Measurements from ENCODE around the gene MRAP2.
A peak's percentile ranks its signal among the peaks of the same experiment; 100 is the strongest.
"Not testable (repeated sequence)": the region's sequence is repeated elsewhere in the genome, so short reads cannot be mapped to it uniquely, and the experiment has no call there.

Gene MRAP2

DNA sequence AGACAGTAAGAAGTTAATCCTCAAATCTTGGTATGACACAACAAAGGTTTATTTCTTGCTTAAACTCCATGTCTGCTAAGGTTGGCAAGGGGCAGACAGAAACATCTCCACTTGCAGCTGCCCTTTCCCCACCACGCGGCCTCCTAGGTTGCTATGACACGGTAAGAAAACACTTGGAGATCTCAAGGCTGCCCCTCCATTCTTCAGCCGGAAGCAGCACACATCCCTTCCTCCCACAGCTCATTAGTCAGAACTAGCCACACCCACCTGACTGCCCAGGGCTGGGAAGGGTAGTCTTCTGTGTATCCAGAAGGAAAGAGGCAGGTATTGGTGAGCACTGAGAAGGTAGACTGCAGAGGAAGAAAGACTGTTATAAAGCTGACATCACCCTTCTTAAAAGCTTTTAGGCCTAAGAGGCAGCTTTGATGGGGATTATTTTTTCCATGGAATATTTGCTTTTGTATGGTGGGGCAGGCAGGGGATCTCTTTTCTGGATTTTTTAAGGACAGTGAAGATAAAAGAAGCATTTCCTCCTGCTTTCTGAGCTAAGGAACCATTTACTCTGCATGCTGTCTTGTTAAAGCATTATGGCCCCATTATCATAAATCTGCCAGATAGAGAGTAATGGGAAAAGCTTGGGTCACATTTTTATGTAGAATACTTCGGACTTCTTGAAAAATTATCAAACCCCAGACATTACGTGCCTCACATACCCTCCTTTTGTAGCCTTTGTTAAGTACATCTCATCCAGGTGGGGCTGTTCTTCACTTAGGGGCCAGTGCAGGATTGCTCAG is 41.6 kb downstream of the MRAP2 start:
- DNase-seq (ENCODE audit: low spot score), result no peak

- no peak for DNase-seq (ENCODE audit: low spot score)
Observed at GRCh38 chr6:84077645-84078044, 44.1 kb downstream of the MRAP2 start.

- no peak for DNase-seq (ENCODE audit: low spot score)
Observed at GRCh38 chr6:84078335-84078734, 44.8 kb downstream of the MRAP2 start.

- no peak for DNase-seq (ENCODE audit: low spot score)
Observed at GRCh38 chr6:84081222-84081621, 47.6 kb downstream of the MRAP2 start.

DNA sequence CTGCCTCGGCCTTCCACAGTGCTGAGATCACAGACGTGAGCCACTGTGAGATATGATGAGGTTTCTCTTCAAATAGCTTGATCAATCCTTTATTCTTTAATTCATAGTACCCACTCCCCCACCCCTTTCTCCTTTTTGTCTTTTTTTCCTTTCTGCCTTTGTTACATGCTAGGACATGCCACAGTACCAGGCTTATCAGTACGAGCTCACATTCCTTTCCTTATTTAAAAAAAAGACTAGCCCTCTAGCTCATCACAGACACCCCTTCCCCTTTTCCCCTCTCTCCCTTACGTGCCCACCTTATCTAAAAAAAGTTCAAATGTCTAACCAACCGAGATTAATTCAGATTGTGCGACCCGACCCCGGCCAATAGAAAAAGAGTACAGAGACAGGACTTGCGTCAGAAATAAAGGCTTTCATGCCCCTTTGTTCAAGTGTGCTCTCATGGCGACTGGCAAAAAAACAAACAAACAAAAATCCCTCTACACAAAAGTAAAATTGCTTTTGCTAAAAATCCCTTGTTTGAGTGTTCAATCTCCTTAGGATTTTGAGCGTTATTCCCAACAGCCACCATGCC is 49.2 kb downstream of the MRAP2 start:
- no peak for DNase-seq (ENCODE audit: low spot score)

GRCh38 chr6:84084705-84085104 is 51.1 kb downstream of the MRAP2 start:
- not testable (repeated sequence) for DNase-seq (ENCODE audit: low spot score)

- no peak for DNase-seq (ENCODE audit: low spot score)
Observed at GRCh38 chr6:84086056-84086455, 52.5 kb downstream of the MRAP2 start.

DNA sequence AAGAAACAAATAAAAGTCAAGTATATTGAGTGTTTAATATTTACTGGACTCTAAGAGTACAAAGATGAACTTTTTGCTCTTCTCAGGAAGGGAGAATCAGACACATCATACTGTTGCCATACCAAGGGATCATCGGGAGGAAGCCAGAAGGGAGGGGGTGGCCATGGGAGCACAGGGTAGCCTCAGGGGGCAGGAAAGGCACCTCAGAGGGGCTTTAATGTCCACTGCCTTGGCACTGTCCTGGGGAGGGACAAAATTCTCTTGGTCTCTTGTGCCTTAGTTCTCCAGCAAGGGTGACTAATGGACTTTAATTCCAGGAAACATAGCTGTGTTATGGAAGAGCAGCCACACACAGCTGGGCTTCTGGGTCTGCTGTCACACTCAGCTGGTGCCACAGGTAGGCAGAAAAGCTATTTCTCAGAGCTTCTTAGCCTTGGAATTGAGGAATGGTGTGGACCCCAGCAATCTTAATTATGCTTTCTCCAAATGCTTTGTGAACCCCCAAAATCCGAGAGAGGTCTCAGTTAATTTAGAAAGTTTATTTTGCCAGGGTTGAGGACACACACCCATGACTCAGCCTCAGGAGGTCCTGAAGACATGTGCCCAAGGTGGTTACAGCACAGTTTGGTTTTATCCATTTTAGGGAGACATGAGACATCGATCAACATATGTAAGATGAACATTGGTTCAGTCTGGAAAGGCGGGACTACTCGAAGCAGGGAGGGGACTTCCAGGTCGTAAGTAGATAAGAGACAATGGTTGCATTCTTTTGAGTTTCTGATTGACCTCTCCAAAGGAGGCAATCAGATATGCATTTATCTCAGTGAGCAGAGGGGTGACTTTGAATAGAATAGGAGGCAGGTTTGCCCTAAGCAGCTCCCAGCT is 53.2 kb downstream of the MRAP2 start:
- DNase-seq (ENCODE audit: low spot score), result no peak

- no peak for DNase-seq (ENCODE audit: low spot score)
Observed at GRCh38 chr6:84089081-84089480, 55.5 kb downstream of the MRAP2 start.

GRCh38 chr6:84089552-84089951 is 56.0 kb downstream of the MRAP2 start:
- no peak for DNase-seq (ENCODE audit: low spot score)

- DNase-seq (ENCODE audit: low spot score), result no peak
Observed at GRCh38 chr6:84093441-84094435, 60.2 kb downstream of the MRAP2 start.

- DNase-seq (ENCODE audit: low spot score), result no peak
Observed at GRCh38 chr6:84095156-84095555, 61.6 kb downstream of the MRAP2 start.

- no peak for DNase-seq (ENCODE audit: low spot score)
Observed at GRCh38 chr6:84103029-84103428, 69.5 kb downstream of the MRAP2 start.

- peak; percentile 13 for DNase-seq (ENCODE audit: low spot score)
Observed at GRCh38 chr6:84105215-84105924, 71.8 kb downstream of the MRAP2 start.

GRCh38 chr6:84107495-84107894 is 73.9 kb downstream of the MRAP2 start:
- no peak for DNase-seq (ENCODE audit: low spot score)

- DNase-seq (ENCODE audit: low spot score), result not testable (repeated sequence)
Observed at GRCh38 chr6:84111351-84111750, 77.8 kb downstream of the MRAP2 start.

GRCh38 chr6:84114933-84115594 is 81.5 kb downstream of the MRAP2 start:
- not testable (repeated sequence) for DNase-seq (ENCODE audit: low spot score)

DNA sequence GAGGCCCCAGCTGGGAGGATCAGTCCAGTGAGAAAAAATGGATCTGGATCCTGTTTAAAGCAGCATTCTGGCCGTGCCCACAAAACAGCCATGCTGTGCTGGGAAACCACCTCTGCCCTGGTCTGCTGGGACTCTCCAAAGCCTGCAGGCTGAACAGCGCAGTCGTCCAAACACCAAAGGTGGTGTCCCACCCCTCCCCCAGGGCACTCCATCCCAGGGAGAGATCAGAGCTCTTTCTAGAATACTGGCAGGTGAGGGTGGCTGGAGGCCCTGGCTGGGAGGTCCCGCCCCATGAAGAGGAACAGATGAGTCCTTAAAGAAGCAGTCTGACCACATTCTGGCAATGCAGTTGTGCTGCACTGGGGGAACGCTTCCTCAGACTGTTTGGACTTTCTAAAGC is 84.6 kb downstream of the MRAP2 start:
- no peak for DNase-seq (ENCODE audit: low spot score)

DNA sequence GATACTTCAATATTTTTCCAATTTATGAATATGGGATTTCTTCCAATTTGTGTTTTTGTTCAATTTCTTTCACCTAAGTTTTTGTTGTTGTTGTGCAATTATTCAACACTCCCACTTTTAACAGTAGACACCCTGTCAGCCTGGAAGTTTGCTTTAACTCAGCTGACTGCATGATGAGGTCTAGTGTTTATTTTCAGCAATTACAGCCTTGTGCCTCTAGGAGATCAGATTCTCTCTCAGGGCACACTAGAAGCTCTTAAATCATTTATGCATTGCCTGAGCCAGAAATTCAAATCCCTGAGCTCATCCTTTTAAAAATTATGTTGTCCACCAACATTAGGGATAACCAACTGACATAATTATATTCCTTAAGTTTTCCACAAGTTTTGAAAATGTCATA is 85.7 kb downstream of the MRAP2 start:
- no peak for DNase-seq (ENCODE audit: low spot score)

- DNase-seq (ENCODE audit: low spot score), result no peak
Observed at GRCh38 chr6:84123186-84123585, 89.6 kb downstream of the MRAP2 start.

Data from RKO (cell line).